GM18858 (cell line): Measurements from ENCODE around the gene ASIC3.
A peak's percentile ranks its signal among the peaks of the same experiment; 100 is the strongest.
"Not testable (repeated sequence)": the region's sequence is repeated elsewhere in the genome, so short reads cannot be mapped to it uniquely, and the experiment has no call there.

Experiments used
- ATAC-seq: cut with Tn5 transposase; IDR thresholded peaks from one replicate; pipeline ENCODE4 v1.9.1; 2021; ENCODE audit not compliant: unreplicated experiment

ASIC3 gene

DNA sequence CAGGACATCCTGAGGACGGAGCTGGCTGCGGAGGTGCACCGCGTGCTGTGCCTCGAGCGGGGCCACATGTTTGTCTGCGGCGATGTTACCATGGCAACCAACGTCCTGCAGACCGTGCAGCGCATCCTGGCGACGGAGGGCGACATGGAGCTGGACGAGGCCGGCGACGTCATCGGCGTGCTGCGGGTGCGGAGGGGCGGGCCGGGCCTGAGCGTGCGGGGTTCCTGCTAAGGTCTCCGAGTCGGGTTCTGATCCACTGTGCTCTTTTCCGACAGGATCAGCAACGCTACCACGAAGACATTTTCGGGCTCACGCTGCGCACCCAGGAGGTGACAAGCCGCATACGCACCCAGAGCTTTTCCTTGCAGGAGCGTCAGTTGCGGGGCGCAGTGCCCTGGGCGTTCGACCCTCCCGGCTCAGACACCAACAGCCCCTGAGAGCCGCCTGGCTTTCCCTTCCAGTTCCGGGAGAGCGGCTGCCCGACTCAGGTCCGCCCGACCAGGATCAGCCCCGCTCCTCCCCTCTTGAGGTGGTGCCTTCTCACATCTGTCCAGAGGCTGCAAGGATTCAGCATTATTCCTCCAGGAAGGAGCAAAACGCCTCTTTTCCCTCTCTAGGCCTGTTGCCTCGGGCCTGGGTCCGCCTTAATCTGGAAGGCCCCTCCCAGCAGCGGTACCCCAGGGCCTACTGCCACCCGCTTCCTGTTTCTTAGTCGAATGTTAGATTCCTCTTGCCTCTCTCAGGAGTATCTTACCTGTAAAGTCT, 34.4 kb upstream of the ASIC3 start:
- ATAC-seq = no peak

DNA sequence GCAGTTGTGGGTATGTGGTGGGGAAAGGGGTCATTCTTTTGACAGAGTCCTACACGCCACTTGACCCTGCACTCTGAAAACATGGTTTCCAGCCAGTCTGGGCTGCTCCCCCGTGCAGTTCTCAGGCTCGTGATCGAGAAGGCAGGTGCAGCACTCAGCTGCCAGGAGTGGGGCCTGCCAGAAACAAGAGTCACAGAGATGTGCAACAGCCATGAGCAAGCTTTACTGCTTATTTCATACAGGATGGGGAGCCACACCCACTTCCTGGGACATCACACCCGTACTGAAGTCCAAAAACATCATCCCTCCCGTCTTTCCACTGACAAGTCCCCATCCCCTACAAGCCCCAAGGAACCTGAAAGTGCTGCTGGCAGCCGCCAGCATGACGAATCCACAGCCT, 33.4 kb upstream of the ASIC3 start:
- ATAC-seq = no peak

DNA sequence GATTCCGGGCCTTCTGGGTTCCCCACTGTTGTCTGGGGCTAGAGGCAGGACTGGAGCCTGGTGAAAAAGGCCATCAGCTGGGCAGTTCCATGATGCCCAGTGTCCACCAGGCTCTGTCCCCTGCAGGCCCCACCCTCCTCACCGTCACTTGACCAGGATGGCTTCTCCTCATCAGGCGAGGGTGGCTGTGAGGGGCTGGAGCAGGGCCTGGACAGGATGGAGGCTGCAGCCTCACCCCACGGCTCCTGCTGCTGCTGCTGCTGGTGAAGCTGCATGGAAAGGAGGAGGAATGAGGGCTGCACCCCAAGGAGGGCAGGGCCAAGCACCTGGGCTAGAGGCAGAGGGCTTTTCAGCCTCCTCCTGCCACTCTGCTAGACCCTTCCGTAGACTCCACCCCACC, 32.4 kb upstream of the ASIC3 start:
- no peak for ATAC-seq

DNA sequence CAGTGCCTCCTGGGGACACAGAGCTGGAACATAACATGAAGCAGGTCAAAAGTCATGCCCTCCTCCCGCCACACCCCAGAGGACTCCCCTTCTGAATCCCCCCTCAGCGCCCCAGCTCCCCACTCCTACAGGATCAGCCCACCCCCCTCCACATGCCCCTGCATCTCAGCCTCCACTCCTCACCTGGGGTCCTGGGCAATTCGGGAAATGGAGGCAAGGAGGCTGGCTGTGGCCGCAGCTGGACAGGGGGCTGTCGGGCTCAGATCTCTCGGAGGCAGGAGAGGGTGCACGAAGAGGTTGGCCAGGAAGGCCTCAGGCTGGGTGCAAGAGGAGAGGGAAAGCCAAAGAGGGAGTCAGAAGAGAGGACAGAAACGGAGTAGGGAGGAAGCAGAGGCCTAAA, 31.8 kb upstream of the ASIC3 start:
- ATAC-seq = no peak

DNA sequence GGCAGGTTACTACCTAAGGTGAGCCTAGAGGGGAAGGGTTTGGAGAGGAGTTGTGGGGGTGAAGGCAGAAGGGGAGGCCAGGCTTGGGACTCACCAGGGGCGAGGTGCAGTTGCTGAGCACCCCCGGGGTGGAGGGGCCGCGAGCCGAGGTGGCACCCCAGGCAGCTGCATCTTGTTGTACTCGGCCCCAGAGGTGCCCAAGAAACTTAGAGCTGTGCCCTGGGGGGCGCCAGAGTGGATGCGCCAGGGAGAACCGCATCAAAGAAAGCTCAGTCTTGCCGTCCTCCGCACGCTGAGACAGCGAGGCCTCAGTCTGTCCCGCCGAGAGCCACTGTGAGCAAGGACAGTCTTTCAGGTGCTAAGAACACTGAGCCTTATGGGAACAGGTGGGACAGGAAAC, 31.4 kb upstream of the ASIC3 start:
- ATAC-seq = no peak

DNA sequence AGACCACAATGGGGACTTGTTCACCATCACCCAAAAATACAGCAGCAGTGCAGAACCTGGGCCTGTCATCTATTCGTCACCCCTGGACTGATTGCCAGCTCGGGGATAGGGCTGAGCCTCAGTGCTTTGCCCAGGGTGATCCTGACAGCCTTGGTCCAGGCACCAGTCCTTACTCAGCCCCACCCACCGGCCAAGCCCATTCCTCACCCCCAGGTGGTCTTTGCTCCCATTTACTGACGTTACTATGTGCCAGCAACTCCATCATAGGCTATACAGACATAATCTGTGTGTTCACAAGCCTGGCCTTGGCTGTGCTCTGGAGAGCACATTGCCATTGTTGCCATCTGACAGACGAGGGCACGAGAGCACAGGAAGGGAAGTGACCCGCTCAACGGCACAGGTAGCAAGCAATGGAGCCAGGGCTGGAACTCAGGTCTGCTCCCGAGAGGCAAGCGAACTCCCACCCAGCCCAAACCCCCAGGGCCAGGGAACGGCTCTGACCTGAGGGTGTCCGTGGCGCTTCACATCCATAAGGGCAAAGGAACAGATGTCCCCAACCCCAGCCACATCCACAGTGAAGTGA, 30.9 kb upstream of the ASIC3 start:
- no peak for ATAC-seq

DNA sequence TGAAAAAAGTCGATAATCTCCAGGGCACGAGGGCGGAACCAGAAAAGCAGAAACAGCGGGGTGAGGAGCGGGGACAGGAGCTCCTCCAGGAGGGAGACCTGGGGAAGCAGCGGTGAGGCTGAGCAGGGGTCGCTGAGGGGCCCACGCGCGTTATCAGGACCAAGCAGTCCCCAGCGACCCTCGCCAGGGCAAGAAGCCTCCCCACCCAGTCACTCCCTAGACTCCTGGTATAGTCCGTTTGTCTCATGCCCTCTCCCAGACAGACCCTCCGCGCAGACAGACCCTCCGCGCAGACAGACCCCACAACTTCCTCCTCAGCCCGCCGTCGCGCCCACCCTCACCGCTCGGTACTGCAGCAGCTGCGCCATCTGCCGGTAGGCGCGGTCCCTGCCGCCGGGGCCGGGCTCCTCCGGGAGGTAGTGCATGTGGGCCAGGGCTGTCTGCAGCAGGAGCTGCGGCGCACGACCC, 30.3 kb upstream of the ASIC3 start:
- ATAC-seq = no peak

DNA sequence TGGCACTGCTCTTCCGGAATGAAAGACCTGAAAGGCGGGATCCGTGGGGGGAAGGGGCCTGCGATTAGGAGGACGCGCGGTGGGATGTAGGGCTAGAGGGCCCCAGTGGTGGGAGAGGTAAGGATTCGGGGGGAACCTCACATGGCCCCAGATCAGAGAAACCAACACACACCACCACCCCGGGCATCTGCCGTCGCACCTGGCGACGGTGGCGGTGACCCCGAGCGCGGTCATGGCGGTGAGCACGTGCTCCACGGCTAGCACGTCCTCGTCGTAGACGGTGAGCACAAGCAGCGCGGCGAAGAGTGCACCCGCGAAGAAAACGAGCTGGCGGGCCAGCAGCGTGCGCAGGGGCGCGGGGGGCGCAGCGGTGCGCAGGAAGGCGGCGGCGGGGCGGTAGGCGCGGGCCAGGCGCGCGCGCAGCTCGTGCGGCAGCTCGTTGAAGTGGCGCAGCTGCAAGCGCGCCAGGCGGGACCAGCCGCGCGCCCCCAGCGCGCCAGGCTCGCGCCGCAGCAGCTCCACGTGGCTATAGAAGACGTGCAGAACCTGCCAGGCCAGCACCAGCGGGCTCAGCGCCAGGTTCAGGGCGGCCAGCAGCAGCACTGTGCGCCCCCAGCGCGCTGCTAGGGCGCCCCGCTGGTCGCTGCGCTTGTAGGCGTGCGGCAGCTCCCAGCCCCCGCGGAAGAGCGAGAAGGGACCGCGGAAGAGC, 29.8 kb upstream of the ASIC3 start:
- ATAC-seq = no peak

DNA sequence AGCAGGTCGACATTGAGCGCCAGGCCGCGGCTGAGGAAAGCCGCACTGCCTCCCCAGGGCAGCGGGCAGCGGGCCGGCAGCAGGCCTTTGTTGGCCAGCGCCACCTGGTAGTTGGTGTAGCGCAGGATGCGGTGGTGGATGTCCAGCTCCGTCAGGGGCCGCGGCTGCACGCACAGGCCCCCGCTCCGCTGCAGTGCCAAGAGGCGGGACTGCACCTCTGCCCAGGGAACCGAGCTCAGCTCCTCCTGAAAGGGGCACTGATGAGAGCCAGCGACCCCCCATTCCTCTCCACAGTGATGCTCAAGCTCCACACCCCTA, 29.2 kb upstream of the ASIC3 start:
- ATAC-seq = no peak

DNA sequence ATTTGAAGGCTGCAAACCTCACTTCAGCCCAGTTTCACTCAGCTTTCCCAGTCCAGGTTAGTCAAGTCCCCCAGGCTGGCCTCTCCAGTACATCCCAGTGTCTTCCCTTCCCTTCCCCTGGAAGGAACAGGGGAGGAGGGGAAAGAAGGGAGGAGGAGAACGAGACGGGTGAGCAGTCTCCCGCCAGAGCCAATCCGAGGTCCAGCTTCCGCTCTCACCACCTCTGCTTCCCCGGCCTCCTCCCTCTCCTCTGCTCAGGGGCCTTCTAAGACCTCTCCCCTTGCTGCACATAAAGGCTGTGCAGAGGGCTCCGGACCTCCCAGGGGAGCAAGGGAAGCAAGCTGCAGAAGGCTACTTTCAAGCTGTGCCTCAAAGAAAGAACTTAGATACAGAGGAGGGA, 28.1 kb upstream of the ASIC3 start:
- no peak for ATAC-seq

DNA sequence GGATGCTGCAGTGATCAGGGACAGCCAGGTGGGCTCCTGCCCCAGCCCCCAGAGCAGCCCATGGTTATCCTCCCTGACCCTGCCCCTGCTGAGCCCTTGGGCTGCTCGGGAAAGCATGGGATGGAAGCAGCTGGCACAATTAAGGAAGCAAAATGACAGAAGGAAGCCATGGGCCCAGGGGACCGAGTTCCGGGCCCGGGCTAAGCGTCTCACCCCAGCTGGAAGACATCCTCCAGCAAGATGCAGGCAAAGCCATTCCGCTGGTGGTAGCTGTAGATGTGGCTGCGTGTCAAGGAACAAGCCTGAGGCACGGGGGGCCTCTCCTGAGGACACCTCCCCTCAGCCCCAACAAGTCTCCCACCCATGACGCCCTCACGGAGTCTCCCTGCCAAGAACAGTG, 25.1 kb upstream of the ASIC3 start:
- no peak for ATAC-seq

DNA sequence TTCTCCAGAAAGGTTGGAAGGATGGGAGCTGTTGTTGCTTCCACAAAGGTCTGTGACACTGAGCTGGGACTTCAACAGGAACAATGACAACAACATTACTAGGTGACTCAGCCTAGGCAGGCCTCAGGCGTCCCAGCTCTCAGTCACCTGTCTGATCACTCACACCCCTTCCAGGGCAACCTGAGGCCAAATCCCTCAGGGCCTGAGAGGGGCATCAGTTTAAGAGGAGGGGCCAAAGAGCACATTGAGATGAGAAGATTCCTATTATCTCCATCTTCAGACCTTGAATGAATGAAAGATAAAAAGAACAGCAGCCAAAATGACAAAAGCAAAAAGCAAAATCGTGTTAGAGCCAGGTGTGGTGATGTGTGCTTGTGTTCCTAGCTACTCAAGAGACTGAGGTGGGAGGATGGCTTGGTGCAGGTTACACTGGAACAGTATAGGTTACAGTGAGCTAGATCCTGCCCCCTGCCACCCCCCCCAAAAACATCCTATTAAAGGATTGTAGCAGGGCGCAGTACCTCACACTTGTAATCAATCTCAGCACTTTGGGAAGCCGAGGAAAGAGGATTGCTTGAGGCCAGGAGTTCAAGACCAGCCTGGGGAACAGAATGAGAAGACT, 23.8 kb upstream of the ASIC3 start, which contains the start of gene ATG9B:
ATG9B (minus strand) TSS at position 60 of the 622 bp plus-strand sequence. CDS start 71 bp downstream, outside the sequence.
- ATAC-seq = no peak

DNA sequence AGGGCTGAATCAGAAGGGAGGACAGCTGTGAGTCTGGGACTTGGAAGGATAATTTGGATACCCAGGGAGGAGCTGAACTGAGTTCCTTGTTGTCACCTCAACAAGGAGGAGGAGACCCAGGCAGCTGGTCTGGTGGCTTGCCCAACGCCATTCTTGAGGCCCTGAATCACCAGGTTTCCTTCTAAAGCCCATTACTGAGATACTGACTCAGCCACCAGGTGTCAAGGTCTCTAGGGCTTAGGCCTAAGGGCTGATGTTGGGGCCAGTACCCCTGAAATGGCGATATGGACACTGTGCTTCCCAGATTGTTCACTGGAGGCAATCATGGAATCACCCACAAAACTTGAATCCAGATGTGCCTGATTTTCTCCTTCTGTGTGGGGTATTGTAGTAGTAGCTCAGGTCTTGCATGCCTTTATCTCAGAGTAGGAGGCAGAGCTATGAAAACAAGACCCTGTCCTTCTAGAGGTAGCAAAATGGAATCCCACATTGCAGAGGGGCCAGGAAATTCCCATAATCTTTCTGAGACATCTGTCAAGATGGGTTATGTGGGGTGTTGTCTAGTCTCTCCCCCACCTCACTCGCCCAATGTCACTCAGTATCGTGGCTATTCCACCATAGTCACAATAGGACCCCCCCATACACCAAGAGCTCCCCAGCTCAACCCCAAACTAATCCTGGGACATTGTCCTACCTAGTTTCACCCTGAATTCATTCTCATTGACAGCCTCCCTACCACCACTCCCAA, 22.2 kb upstream of the ASIC3 start:
- ATAC-seq = no peak

DNA sequence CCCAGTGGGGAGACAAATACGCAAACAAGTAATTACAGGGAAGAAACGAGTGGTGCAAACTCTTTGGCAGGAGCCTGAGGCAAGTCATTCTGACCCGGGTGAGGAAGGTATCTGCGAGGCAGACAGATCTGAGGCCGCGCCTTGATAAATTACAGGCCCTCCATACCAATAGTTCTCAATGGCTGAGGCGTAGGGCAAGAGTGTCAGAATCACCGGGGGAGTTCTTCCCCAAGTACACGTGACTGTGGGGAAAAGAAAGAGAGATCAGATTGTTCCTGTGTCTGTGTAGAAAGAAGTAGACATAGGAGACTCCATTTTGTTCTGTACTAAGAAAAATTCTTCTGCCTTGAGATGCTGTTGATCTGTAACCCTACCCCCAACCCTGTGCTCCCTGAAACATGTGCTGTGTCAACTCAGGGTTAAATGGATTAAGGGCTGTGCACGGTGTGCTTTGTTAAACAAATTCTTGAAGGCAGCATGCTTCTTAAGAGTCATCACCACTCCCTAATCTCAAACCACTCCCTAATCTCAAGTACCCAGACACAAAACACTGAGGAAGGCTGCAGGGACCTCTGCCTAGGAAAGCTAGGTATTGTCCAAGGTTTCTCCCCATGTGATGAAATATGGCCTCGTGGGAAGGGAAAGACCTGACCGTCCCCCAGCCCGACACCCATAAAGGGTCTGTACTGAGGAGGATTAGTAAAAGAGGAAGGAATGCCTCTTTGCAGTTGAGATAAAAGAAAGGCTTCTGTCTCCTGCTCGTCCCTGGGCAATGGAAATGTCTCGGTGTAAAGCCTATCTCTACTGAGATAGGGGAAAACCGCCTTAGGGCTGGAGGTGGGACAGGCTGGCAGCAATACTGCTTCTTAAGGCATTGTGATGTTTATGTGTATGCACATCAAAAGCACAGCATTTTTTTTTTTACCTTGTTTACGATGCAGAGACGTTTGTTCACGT, 21.3 kb upstream of the ASIC3 start:
- not testable (repeated sequence) for ATAC-seq

DNA sequence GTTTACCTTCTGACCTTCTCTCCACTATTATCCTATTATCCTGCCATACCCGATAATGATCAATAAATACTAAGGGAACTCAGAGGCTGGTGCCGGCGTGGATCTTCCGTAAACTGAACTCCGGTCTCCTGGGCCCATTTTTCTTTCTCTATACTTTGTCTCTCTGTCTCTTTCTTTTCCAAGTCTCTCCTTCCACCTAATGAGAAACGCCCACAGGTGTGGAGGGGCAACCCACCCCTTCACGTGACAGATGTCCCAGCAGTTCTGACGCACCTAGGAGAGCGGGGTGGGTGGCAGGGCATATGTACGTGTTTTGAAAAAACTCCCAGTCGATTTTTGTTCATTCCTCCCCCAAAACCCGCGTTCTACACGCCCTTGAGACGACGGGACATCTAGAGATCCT, 20.6 kb upstream of the ASIC3 start:
- not testable (repeated sequence) for ATAC-seq

DNA sequence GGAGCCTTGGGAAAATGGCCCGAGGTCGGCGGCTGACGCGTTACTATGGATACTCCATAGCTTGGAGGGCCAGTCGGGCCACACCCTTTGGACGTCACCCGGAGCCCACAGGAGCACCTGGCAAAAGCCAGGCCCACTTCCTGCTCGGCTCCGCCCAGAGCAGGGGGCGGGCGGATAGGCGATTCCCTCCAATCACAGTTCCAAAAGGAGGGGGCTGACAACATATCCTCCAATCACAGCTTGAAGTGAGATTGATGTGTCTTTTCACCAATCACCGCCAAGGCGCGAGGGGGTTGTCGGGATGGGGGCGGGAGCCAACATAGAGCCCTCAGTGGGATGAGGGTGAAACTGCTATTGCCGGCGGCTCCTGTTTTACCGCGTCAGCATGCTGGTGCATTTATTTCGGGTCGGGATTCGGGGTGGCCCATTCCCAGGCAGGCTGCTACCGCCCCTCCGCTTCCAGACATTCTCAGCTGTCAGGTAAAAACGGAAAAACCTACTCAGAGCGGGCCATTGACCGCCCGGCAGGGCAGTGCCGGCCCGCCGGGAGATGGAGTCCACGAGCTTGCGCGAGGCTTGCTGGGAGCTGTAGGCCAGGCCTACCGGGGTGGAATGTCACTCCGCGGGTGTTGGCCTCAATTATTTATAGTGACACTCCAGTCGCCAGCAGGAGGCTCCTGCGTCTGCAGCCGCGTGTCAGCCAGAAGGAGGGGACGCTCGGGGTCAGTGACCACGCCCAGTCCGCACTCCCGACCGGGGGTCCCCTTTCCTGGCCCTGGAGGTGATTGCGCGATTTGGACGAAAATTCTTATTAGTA, 20.0 kb upstream of the ASIC3 start, which contains the start of gene ABCB8:
ABCB8 (plus strand) TSS at position 320 of the 817 bp plus-strand sequence; CDS start at position 386, 66 bp downstream.
- peak; percentile 96 for ATAC-seq

DNA sequence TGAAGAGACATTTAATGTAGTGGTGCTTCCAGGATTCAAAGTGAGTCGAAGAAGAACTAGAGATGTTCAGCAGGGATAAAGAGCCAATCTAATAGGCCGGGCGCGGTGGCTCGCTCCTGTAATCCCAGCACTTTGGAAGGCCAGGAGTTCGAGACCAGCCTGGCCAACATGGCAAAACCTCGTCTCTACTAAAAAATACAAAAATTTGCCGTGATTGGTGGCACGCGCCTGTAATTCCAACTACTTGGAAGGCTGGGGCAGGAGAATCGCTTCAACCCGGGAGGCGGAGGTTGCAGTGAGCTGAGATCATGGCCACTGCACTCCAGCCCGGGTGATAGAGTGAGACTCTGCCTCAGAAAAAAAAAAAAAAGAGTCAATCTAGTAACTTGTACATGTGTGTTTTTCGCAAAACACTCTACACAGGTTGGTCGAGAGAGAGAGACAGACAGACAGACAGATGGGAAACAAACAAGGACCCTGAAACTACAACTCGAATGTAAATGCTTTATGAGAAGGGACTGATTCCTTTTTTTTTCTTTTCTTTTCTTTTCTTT, 19.3 kb upstream of the ASIC3 start:
- ATAC-seq = no peak

DNA sequence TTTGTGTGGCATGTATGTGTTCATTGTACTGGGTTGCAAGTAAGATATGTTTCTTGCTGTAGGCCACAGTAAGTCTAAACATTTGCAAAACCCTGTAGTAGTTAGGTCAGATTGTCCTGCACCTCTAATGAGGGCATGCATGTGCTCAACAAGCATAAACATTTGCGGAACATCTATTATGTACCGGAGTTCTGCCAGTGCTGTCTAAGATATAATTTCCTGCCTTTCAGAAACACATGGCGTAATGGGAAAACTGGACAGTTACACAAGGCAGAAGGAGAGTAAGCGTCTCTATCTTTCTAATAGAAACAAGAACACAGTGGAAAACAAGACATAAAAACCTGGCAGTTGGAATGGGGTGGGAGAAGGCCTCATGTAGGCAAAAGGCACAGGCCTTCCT, 17.3 kb upstream of the ASIC3 start:
- no peak for ATAC-seq
